Frontal cortex (tissue), 4 donors: ENCODE measurements around the gene RAMP1. TPM values are rescaled to one million over a fixed set of nuclear protein-coding genes. Genes with fewer than 3 reads are reported as not detected.
A peak's percentile ranks its signal among the peaks of the same experiment; 100 is the strongest.
"Not testable (repeated sequence)": the region's sequence is repeated elsewhere in the genome, so short reads cannot be mapped to it uniquely, and the experiment has no call there.

Experiments used
- DNase-seq, 2 donors: peaks; one replicate each; pipeline ENCODE4 v3.0.0; 2012; ENCODE audit warnings: low spot score in 2 of 2
- FAIRE-seq: peaks from 2 replicates; lab custom pipeline; 2012; peaks lifted over from hg19 to GRCh38; lab: Jason Lieb, UNC
- total RNA-seq: library from RNA; depleted of rRNA; stranded (reverse); fragments of >200 nt; gene quantifications from one replicate; pipeline ENCODE4 v1.2.3, GENCODE V29; 2014
- donor health status: control.
- donor health status: control.
- donor health status: control.

Gene RAMP1
- total RNA-seq, result 6.9 TPM

- peak; percentile 49 to 68 for DNase-seq
- FAIRE-seq, result no peak
Observed at GRCh38 chr2:237859533-237860272, at the start of gene RAMP1. RAMP1 (plus strand) TSS chr2:237859623; CDS start chr2:237859676, 53 bp downstream.

- FAIRE-seq (no peak), DNase-seq (no peak)
Observed at GRCh38 chr2:237815637-237816036, 43.8 kb upstream of the RAMP1 start.

- FAIRE-seq (no peak), DNase-seq (no peak)
Observed at GRCh38 chr2:237816531-237816930, 42.9 kb upstream of the RAMP1 start.

- FAIRE-seq (no peak), DNase-seq (no peak)
Observed at GRCh38 chr2:237818066-237818473, 41.4 kb upstream of the RAMP1 start.

- DNase-seq (no peak), FAIRE-seq (no peak)
Observed at GRCh38 chr2:237819231-237819630, 40.2 kb upstream of the RAMP1 start.

GRCh38 chr2:237820421-237820820 is 39.0 kb upstream of the RAMP1 start:
- FAIRE-seq (no peak), DNase-seq (no peak)

- no peak for FAIRE-seq
- no peak for DNase-seq
Observed at GRCh38 chr2:237823544-237823943, 35.9 kb upstream of the RAMP1 start.

- no peak for DNase-seq
- FAIRE-seq, result no peak
Observed at GRCh38 chr2:237824085-237824484, 35.3 kb upstream of the RAMP1 start.

GRCh38 chr2:237827421-237827987 is 31.9 kb upstream of the RAMP1 start:
- DNase-seq, result no peak
- FAIRE-seq, result no peak

- FAIRE-seq (no peak), DNase-seq (no peak)
Observed at GRCh38 chr2:237830522-237830921, 28.9 kb upstream of the RAMP1 start.

- DNase-seq, result no peak
- FAIRE-seq, result no peak
Observed at GRCh38 chr2:237833546-237833945, 25.9 kb upstream of the RAMP1 start.

- FAIRE-seq (no peak), DNase-seq (no peak)
Observed at GRCh38 chr2:237835372-237835771, 24.1 kb upstream of the RAMP1 start.

- FAIRE-seq, result no peak
- DNase-seq, result no peak
Observed at GRCh38 chr2:237841051-237841450, 18.4 kb upstream of the RAMP1 start.

GRCh38 chr2:237848940-237849339 is 10.5 kb upstream of the RAMP1 start:
- DNase-seq, FAIRE-seq: not testable (repeated sequence)

GRCh38 chr2:237854295-237854694 is 5.1 kb upstream of the RAMP1 start:
- FAIRE-seq, result no peak
- no peak for DNase-seq

GRCh38 chr2:237857791-237858190 is 1.6 kb upstream of the RAMP1 start:
- FAIRE-seq, result no peak
- DNase-seq, result no peak

- FAIRE-seq, result no peak
- peak; percentile 80 to 83 for DNase-seq
Observed at GRCh38 chr2:237858294-237859081, 935 bp upstream of the RAMP1 start.

- peak in 1 of 2 donors; percentile 19 for DNase-seq
- no peak for FAIRE-seq
Observed at GRCh38 chr2:237859082-237859433, 365 bp upstream of the RAMP1 start.

GRCh38 chr2:237860273-237860935 is 981 bp downstream of the RAMP1 start:
- DNase-seq (peak; percentile 23 to 52), FAIRE-seq (no peak)

GRCh38 chr2:237861875-237862527 is 2.6 kb downstream of the RAMP1 start:
- FAIRE-seq, result no peak

More at GRCh38 chr2:237861875-237862527, 2.6 kb downstream of the RAMP1 start:
- peak in 1 of 2 donors; percentile 18 for DNase-seq
